Femur (tissue), 1 donor: Measurements from ENCODE around the gene EXPH5.

Experiments used
- DNase-seq: peaks from one replicate; pipeline ENCODE4 v3.0.0-alpha.2; 2017

EXPH5 gene

DNA sequence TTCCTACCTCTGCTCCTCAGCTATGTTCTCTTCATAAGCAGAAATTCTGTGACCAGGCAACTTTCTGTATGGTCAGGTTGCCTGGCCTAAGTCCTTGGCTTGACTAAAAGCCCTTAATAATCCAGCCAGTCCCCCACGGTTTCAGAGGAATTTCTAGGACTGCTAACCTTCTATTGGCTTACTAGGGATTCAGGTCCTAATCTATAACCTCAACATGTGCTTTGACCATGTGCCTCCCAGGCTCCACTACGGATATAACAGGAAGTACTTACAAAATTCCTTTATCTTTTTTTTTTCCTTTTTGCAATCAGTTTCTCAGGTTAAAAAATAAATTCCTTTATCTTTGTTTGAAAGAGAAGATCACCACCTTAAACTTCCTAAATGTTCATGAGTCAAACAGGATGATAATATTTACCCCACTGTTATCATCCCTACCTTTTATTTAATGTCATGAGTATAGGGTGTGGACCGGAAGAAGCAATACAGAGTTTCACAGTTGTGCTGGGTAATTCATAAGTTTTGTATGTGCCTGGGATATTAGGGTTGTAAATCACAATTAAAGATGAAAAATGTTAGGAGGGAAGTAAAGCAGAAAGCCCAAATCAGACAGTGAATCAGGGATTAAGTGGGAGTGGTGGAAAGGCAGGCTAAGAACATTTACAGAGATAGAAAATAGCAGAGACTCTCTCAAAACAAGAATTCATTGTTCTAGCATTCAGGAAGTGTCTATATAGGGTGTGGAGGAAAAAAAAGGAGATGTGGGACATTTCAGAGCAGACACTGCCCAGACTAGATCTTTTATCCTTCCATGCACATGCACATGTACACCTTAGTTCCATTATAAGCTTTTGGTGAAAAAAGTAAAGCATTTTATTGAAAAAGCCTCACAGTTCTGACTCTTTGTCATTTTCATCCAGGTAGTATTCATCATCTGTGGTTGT lies 84.6 kb downstream of the EXPH5 start:
- DNase-seq = no peak

- DNase-seq = no peak
Observed at GRCh38 chr11:108501396-108501795, 92.2 kb downstream of the EXPH5 start.

GRCh38 chr11:108500721-108501120 lies 92.8 kb downstream of the EXPH5 start:
- DNase-seq = no peak

GRCh38 chr11:108500169-108500568 lies 93.4 kb downstream of the EXPH5 start:
- no peak for DNase-seq

DNA sequence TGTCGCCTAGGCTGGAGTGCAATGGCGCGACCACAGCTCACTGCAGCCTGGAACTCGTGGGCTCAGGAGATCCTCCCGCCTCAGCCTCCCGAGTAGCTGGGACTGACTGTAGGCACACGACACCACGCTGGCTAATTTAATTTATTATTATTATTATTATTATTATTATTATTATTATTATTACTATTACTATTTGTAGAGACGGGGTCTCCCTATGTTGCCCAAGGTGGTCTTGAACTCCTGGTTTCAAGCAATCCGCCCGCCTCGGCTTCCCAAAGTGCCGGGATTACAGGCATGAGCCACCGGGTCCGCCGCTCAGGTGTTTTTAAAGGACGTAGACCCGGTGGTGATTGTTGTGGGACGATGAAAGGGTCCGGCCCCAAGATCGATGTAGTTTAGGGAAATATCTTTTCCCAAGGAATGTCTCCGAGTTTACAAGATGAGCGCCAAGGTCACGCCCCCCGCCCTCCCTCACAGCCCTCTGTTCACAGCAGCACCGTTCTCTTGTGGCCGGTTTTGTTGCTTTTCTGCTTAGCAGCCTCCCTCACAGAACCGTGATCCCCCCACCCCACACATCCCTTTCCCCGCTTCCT lies 94.7 kb downstream of the EXPH5 start:
- DNase-seq = peak; percentile 27

DNA sequence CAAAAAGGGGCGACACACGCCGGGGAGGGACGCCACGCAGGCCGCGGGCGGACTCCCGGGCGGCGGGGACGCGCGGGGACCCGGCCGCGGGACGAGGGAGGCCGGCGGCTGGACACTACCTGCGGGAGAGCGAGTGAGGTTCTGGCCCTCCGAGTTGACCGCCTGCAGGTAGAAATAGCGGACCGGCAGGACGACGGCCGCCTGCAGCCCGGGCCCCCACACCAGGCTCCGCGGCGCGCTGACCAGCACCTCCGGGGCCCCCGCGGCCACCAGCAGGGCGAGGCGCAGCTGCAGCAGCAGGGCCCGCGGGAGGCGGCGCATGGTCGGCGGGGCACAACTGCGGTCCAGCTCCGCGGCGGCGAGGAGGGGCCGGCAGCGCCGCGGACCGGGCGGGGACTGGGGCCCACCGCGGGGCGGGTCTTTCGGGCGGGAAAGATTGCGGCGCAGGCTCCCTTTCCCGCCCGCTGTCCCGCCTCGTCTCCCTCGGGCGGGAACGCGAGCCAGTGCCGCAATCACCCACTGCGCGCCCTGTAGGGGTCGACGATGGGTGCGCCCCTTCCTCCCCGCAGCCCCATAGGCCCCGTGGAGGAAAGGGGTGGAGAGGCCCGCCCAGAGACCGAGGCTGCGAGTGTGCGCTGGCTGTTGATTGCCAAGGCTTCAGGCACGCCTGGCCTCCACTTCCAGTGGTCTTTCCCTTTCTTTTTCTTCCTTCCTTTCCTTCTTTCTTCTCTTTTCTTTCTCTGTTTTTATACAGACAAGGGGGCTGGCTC lies 95.3 kb downstream of the EXPH5 start, which contains the start of gene POGLUT3:
Gene POGLUT3 (minus strand): TSS at position 339 of the 770 bp plus-strand sequence. CDS start 18 bp downstream, at position 321.
- DNase-seq = peak; percentile 83

DNA sequence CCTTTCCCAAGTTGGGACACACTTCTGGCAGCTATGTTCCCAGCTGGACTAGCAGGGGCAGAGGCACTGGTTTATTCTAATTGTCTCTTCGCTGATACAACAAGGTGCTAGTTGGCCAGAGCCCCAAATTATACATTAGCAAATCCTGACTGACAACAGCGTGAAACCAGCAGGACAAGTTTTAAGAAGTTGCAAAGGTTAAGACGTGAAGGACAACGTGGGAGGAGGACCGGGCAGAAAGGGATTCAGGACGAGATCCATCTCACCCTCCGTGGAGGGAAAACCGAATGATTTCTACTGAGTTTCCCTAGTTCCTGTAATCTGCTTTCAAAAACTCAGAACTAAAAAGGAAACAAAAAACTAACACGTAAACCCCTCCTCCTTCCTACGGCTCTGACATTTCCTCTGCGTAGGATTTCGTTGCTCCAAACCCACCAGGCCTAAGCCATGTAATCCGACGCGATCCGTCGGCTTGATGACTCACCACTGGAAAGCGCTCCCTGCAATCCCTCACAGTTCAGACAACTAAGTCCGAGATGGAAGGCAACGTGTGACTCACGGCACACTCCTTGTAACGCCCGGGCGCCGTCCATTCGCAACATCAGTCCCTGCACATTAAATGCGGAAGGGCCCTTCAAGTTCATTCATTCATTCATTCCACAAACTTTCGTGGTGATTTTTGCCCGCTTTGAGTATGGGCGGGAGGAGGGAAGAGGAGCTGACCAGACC lies 96.1 kb downstream of the EXPH5 start:
- peak; percentile 95 for DNase-seq

GRCh38 chr11:108496643-108497256 lies 96.8 kb downstream of the EXPH5 start:
- DNase-seq = peak; percentile 21

DNA sequence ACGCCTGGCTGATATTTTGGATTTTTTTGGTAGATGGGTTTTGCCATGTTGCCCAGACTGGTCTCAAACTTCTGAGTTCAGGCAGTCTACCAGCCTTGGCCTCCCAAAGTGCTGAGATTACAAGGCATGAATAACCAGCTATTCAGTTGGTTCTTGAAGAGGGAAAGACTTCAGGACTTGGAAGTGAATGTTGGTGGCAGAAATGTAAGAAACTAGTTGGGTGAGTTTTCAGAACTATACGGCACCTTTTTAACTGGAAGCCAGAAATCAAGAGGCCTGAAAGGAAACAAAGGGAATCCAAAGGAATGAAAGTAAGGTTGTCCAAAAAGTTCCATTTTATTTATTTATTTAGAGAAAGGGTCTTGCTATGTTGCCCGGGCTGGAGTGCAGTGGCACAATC lies 98.2 kb downstream of the EXPH5 start:
- no peak for DNase-seq

DNA sequence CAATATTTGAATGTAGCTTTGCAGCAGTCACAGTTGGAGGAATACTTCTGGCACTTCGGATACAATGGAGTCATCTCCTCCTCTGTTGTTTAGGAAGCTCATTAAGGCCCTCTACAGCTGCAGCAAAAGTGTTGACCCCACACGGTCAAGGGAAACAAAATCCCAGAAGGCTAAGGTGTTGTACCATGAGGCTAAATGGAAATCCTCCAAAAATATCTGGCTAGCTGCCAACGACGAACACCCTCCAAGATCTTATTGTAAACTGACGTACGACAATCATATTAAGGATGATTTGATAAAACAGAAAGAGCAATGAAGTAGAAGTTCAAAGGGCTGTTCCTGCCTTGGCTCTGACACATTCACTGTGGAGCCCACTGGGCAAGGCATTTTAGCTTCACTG lies 99.4 kb downstream of the EXPH5 start:
- no peak for DNase-seq

- no peak for DNase-seq
Observed at GRCh38 chr11:108491936-108492335, 101.6 kb downstream of the EXPH5 start.

DNA sequence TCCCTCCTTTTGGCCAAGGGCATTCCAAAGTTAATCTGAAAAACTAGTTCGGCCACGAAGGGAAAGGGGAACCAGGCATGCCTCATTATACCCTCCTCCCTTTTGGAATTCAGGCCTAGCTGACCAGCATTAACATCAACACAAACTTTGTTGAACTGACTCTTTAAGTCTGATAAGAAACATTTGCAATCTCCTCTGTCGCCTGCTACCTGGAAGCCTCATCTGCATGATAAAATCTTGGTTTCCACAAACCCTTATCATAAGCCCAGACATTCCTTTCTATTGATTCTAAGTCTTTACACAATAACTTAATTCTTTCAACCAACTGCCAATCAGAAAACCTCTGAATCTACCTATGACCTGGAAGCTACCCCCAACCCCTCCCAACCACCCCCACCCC lies 106.7 kb downstream of the EXPH5 start:
- DNase-seq = no peak

DNA sequence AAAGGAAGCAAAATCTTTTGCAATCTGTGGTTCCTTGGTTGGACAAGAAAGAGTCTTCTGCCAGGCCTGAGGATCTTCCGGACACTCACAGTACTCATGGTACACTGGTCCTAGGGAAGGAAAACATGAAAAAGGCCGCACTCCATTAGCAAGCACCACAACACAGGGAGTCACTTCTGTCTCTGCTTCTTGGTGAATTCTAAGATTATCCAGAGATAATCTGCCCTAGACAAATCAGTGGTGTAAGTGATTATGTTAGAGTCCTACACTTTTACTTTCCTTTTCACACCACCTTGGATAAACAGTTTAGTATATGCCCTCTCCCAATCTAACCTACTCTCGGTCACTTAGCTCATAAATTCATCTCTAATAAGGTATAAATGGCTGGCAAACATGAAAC lies 107.2 kb downstream of the EXPH5 start:
- DNase-seq = no peak

DNA sequence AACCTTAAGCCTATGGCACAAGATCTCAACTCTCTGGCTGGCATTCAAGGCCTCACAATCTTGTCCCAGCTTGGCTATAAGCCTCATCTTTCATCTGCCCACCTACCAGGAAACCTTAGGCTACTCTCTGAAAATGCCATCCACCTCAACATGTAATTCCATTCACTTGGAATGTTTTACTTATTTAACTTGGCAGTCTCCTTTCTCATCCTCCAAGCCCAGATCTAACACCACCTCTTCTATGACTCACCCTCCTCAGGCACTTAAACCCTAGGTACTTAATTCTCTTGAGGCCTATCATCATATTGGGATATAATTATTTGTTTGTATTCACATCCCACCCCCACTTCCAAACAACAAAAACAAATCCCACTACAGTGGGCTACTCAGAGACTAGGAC lies 110.4 kb downstream of the EXPH5 start:
- DNase-seq = no peak

GRCh38 chr11:108474664-108475463 lies 118.7 kb downstream of the EXPH5 start:
- DNase-seq = no peak

GRCh38 chr11:108472681-108473080 lies 120.9 kb downstream of the EXPH5 start:
- no peak for DNase-seq

DNA sequence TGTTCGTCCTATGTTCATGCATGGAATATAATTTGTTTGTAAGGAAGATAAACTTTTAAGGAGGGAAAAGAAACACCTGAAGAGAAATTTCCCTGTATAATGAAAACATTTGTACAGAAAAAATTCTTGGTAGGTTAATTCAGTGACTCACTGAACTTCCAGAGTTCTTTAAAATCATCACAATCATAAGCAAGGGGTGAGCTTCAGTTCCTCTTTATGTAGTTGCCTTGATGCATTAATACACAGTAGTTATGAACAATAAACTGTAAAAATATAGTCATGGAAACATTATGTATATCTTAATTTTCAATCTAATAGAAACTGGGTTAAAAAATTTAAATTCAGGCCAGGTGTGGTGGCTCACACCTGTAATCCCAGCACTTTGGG lies 125.1 kb downstream of the EXPH5 start:
- DNase-seq = no peak

DNA sequence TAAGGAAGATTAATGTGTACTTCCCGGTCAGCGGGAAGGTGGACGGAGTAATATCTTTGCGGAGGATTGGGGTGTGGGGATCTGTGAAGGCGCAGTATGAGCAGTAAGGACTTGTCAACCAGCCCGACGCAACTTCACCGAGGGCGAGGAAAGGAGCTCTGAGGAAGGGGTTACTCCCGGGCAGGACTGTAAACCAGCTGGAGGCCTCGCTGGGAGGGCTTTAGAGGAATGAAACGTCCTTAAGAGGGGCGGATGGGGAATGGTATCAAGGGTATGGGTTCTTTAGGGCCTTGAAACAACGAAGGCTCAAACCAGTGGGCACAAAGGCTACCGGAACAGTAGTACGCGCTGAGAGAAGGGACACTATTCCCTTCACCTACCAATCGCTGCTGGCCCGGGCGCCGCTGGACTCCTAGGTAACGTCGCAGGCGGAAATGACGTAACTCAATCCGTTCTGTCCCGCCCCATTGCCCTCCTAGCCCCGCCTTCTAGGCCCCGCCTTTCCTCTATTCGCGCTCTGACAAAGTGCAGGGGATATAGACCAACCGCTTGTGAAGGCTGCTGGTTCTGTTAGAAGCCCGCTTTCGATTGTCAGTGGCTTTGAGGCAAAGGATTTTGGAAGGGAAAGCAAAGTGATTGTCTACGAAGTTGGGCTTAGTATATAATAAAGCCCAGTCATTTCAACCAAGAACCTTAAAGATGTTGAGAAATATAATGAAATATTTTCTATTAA lies 126.3 kb downstream of the EXPH5 start, which contains the start of gene C11orf65:
Gene C11orf65 (minus strand): TSS at position 439 of the 733 bp plus-strand sequence. CDS start 5,970 bp downstream, outside the sequence.
- peak; percentile 98 for DNase-seq

GRCh38 chr11:108466405-108466804 lies 127.2 kb downstream of the EXPH5 start:
- no peak for DNase-seq
